IMR-90 (cell line): ENCODE measurements around the gene ZDBF2. TPM values are rescaled to one million over a fixed set of nuclear protein-coding genes. Genes with fewer than 3 reads are reported as not detected.
"Not testable (repeated sequence)": the region's sequence is repeated elsewhere in the genome, so short reads cannot be mapped to it uniquely, and the experiment has no call there.

Experiments used
- ATAC-seq: fragments of 200-7000 bp; cut with Tn5 transposase; 2 replicates; pipeline ENCODE4 v1.9.1; 2020; ENCODE audit warnings: low read depth, mild to moderate bottlenecking, moderate library complexity
- BruUV-seq: library from RNA; stranded (reverse); fragments of 400-500 nt; replicated peaks from 2 replicates; lab custom pipeline; 2021; lab: Mats Ljungman, UMichigan
- CTCF ChIA-PET: fragments of 300-600 bp; formaldehyde crosslinking; extraction: SDS; loops from one replicate; lab custom pipeline; 2021; ENCODE audit warnings: antibody characterized with exemption; lab: Yijun Ruan, JAX
- POLR2A ChIA-PET: fragments of 300-600 bp; sonication (Branson Sonifier 250); formaldehyde crosslinking; loops from one replicate; lab custom pipeline; 2022; ENCODE audit warnings: antibody characterized with exemption; ENCODE audit not compliant: unreplicated experiment; lab: Charles Lee
- DNase-seq: peaks from one replicate; pipeline ENCODE4 v3.0.0; 2013
- H2AFZ ChIP-seq: replicated peaks from 2 replicates; pipeline ENCODE3; 2013; ENCODE audit warnings: low read length, mild to moderate bottlenecking; ENCODE audit not compliant: poor library complexity
- H2AK5ac ChIP-seq: 2 replicates; pipeline ENCODE4 v1.6.1; 2013; ENCODE audit warnings: low read depth, low read length, inconsistent platforms
- H2AK9ac ChIP-seq: replicated peaks from 2 replicates; pipeline ENCODE3; 2013; ENCODE audit warnings: mild to moderate bottlenecking, low read depth, low read length, moderate library complexity; ENCODE audit not compliant: poor library complexity
- H2BK120ac ChIP-seq: 2 replicates; pipeline ENCODE4 v1.6.1; 2013; ENCODE audit warnings: low read depth, low read length, inconsistent platforms
- H2BK15ac ChIP-seq: 3 replicates; pipeline ENCODE4 v1.6.1; 2013; ENCODE audit warnings: low read depth, low read length, inconsistent platforms
- H2BK20ac ChIP-seq: 2 replicates; pipeline ENCODE4 v1.6.1; 2013; ENCODE audit warnings: low read depth, mild to moderate bottlenecking, inconsistent platforms, low read length, moderate library complexity
- H2BK5ac ChIP-seq: 2 replicates; pipeline ENCODE4 v1.6.1; 2013; ENCODE audit warnings: mild to moderate bottlenecking, low read depth, low read length, inconsistent platforms; ENCODE audit not compliant: poor library complexity, severe bottlenecking
- H3K14ac ChIP-seq: replicated peaks from 2 replicates; pipeline ENCODE4 v1.6.1; 2013; ENCODE audit warnings: low read depth, low read length, inconsistent platforms
- H3K18ac ChIP-seq: 2 replicates; pipeline ENCODE4 v1.6.1; 2013; ENCODE audit warnings: low read depth, low read length, control low read depth
- H3K23ac ChIP-seq: 2 replicates; pipeline ENCODE4 v1.6.1; 2013; ENCODE audit warnings: low read depth, low read length, inconsistent platforms
- H3K27ac ChIP-seq: 2 replicates; pipeline ENCODE4 v1.5.1; 2013; ENCODE audit warnings: mild to moderate bottlenecking, control low read depth, low read length; ENCODE audit not compliant: insufficient read depth
- H3K27me3 ChIP-seq: 2 replicates; pipeline ENCODE4 v1.6.1; 2013; ENCODE audit warnings: low read length; ENCODE audit not compliant: control insufficient read depth, insufficient read depth
- H3K36me3 ChIP-seq: 2 replicates; pipeline ENCODE4 v1.6.1; 2013; ENCODE audit warnings: low read length, mixed read lengths; ENCODE audit not compliant: control insufficient read depth, insufficient read depth
- H3K4ac ChIP-seq: 2 replicates; pipeline ENCODE4 v1.6.1; 2013; ENCODE audit warnings: low read depth, low read length, inconsistent platforms
- H3K4me1 ChIP-seq: 2 replicates; pipeline ENCODE4 v1.6.1; 2013; ENCODE audit warnings: low read length, mixed read lengths; ENCODE audit not compliant: control insufficient read depth, insufficient read depth
- H3K4me2 ChIP-seq: 2 replicates; pipeline ENCODE4 v1.6.1; 2013; ENCODE audit warnings: low read depth, mild to moderate bottlenecking, control low read depth, low read length, moderate library complexity
- H3K4me3 ChIP-seq: 2 replicates; pipeline ENCODE4 v1.5.1; 2013; ENCODE audit warnings: low read depth, mild to moderate bottlenecking, control low read depth, low read length, moderate library complexity; ENCODE audit not compliant: insufficient read depth
- H3K56ac ChIP-seq: 2 replicates; pipeline ENCODE4 v1.6.1; 2013; ENCODE audit warnings: low read length, inconsistent platforms; ENCODE audit not compliant: insufficient read depth; ENCODE audit errors: extremely low read depth
- H3K79me1 ChIP-seq, 2 experiments: 2 replicates each; pipeline ENCODE4 v1.6.1; 2013; ENCODE audit warnings: low read length in 2 of 2, inconsistent platforms in 1 of 2, low read depth in 1 of 2
- H3K9ac ChIP-seq: 2 replicates; pipeline ENCODE4 v1.6.1; 2013; ENCODE audit warnings: low read depth, low read length, control low read depth
- H3K9me1 ChIP-seq: 2 replicates; pipeline ENCODE4 v1.6.1; 2013; ENCODE audit warnings: low read length, inconsistent platforms; ENCODE audit not compliant: insufficient read depth
- H3K9me3 ChIP-seq: 2 replicates; pipeline ENCODE4 v1.6.1; 2013; ENCODE audit warnings: low read length; ENCODE audit not compliant: control insufficient read depth, insufficient read depth
- H4K20me1 ChIP-seq: 2 replicates; pipeline ENCODE4 v1.6.1; 2013; ENCODE audit warnings: low read length, inconsistent platforms; ENCODE audit not compliant: insufficient read depth
- H4K5ac ChIP-seq: 2 replicates; pipeline ENCODE4 v1.6.1; 2013; ENCODE audit warnings: mild to moderate bottlenecking, low read depth, low read length, control low read depth
- H4K8ac ChIP-seq, 2 experiments: 2 replicates each; pipeline ENCODE4 v1.6.1; 2013; ENCODE audit warnings: low read depth in 2 of 2, low read length in 2 of 2, control low read depth in 1 of 2, inconsistent platforms in 1 of 2
- H4K91ac ChIP-seq: 2 replicates; pipeline ENCODE4 v1.6.1; 2013; ENCODE audit warnings: low read depth, low read length, inconsistent platforms; ENCODE audit not compliant: insufficient read depth
- WGBS, 2 experiments: methylation state at CpG; one replicate each; pipeline versions ENCODE4 v1.1.5 to v1.1.7; 2013; ENCODE audit warnings: missing lambda C conversion rate in 2 of 2; ENCODE audit not compliant: insufficient read length in 1 of 2; ENCODE audit errors: extremely low coverage in 2 of 2; 5-methylcytosine and 5-hydroxymethylcytosine counted together
- dilution Hi-C: fragments of 300-500 bp; cut with HindIII; formaldehyde crosslinking; loops from one replicate; pipeline ENCODE4 v1.14.3; 2018; ENCODE audit warnings: low sequenced_read_pairs; ENCODE audit not compliant: unreplicated experiment
- in situ Hi-C: fragments of 300-500 bp; cut with MboI; formaldehyde crosslinking; loops from 3 replicates; pipeline ENCODE4 v1.14.3; 2019; ENCODE audit warnings: low sequenced_read_pairs, inconsistent platforms, mixed read lengths
- intact Hi-C: fragments of 100-400 bp; cut with micrococcal nuclease; formaldehyde crosslinking; loops from 2 replicates; pipeline ENCODE4 v1.10.0; 2022
- polyA plus RNA-seq, 3 experiments: library from polyadenylated mRNA; depleted of rRNA; stranded (reverse); fragments of >200 nt; gene quantifications; 2 replicates each; pipeline ENCODE4 v1.2.3, GENCODE V29; 2012; ENCODE audit warnings: low replicate concordance in 1 of 3
- total RNA-seq: library from RNA; depleted of rRNA; stranded (reverse); fragments of >200 nt; gene quantifications from 2 replicates; pipeline ENCODE4 v1.2.3, GENCODE V29; 2012

Gene ZDBF2
- total and polyA plus RNA-seq, 2 of the 4 experiments (the other 2 are of a cell fraction): 1.9 to 10.2 TPM

DNA sequence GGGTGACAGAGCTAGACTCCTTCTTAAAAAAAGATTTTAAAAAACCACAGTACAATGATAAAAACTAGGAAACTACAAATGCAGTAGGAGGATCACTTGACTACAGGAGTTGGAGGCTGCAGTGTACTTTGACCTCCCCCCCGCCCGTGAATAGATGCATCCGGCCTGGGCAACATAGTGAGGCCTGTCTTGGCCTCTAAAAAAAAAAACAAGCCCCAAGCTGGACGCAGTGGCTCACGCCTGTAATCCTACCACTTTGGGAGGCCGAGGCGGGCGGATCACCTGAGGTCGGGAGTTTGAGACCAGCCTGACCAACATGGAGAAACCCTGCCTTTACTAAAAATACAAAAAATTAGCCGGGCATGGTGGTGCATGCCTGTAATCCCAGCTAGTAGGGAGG, 25.1 kb downstream of the ZDBF2 start:
- H3K18ac ChIP-seq, DNase-seq, in situ Hi-C loops, H4K8ac ChIP-seq, H3K27ac ChIP-seq, H3K4me3 ChIP-seq, H3K9me1 ChIP-seq, BruUV-seq, dilution Hi-C loops, H4K20me1 ChIP-seq, H2BK20ac ChIP-seq, CTCF ChIA-PET, H3K23ac ChIP-seq, POLR2A ChIA-PET, H2AK9ac ChIP-seq, H3K9ac ChIP-seq, H2AFZ ChIP-seq, H3K56ac ChIP-seq, H4K5ac ChIP-seq, ATAC-seq, H3K14ac ChIP-seq, H3K27me3 ChIP-seq, H2BK15ac ChIP-seq, H3K36me3 ChIP-seq, H4K91ac ChIP-seq, H3K4me1 ChIP-seq, H3K4me2 ChIP-seq, H3K4ac ChIP-seq, H3K9me3 ChIP-seq, H2BK5ac ChIP-seq, H2BK120ac ChIP-seq, H3K79me1 ChIP-seq, intact Hi-C loops, H2AK5ac ChIP-seq: not testable (repeated sequence)
- WGBS, 2 experiments: no CpG with 5 or more reads among the region's 10 CpGs
